Measurements from ENCODE around the gene GPR137. TPM values are rescaled to one million over a fixed set of nuclear protein-coding genes. Genes with fewer than 3 reads are reported as not detected.
A peak's percentile ranks its signal among the peaks of the same experiment; 100 is the strongest.

The GPR137 gene
- total and polyA plus RNA-seq, 9 of the 15 experiments (the other 6 are each of a cell fraction or from before 2014, with no cell fraction given): 0.32 to 26.7 (median 10.7) TPM

DNA sequence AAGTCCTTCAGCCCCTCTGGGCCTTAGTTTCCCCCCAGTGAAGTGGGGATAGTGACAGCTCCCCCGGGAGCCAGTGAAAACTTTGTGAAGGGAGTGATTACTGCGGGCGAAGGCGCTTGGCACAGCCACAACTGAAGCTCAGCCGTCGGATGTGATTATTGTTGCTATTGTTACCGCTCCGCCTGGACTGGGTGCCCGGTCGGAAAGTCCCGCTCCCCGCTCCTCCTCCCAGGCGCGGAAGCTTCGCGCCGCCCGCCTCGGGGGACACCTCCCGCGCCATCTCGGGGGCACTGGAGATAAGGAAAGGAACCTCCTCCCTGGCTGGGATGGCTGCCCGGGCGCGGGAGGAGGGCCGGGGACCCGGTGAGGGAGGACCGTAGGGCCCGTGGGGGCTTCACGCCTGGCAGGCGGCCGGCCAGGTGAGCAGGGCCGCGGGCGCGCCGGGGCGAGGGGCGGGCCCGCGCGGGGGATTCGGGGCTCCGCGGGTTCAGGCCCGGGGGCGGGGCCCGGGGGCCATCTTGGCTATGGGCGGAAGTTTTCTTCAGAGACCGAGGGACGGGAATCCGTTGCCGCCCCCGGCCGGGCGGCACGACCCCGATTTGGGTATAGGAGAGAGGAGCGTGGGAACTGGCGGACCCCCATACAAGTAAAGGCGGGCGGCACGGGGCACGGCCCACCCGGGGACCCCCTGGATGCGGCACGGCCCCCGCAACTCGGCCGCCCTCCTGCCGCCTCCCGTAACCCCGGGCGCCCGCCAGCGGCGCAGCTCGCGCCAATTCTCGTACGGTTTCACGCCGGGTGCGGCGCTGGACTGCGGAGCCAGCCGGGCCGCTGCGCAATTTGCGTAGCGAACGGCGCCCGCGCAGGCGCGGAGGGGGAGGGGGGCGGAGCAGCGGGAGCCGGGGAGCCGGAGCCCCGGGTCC is at the start of gene GPR137 (continued):
- TF ChIP-seq CSDE1 (IDR thresholded peaks at IDR 0.05) (no peak), BCOR (IDR thresholded peaks at IDR 0.05) (no peak), RAD51 (IDR thresholded peaks at IDR 0.05; ENCODE audit: borderline replicate concordance, low read depth) (no peak), MTA3 (IDR thresholded peaks at IDR 0.05; ENCODE audit: borderline replicate concordance) (peak; percentile 62; the same call in 1 of the 2 replicates), SRSF1 (IDR thresholded peaks at IDR 0.05; ENCODE audit: low read depth, low read length) (peak; percentile 100), NELFE (IDR thresholded peaks at IDR 0.05; ENCODE audit: insufficient read depth, insufficient read length) (no peak), ZNF232 (CRISPR knock-in tag; IDR thresholded peaks at IDR 0.05) (no peak), MED1 (CRISPR knock-in tag; IDR thresholded peaks at IDR 0.05; ENCODE audit: borderline replicate concordance) (no peak), BRD9 (IDR thresholded peaks at IDR 0.05; ENCODE audit: low read depth, partially characterized antibody) (no peak), ZNF764 (CRISPR knock-in tag; IDR thresholded peaks at IDR 0.05; ENCODE audit: low read depth) (no peak), CREM (IDR thresholded peaks at IDR 0.05; ENCODE audit: low read depth) (0 out of 2 replicates have a peak, but pooled peaks have one; percentile 29), CXXC5 (CRISPR knock-in tag; IDR thresholded peaks at IDR 0.05) (peak; percentile 97), POLR2B (IDR thresholded peaks at IDR 0.05; ENCODE audit: low read depth, partially characterized antibody) (peak; percentile 13), POLR3G (IDR thresholded peaks at IDR 0.05; ENCODE audit: extremely low read depth, insufficient read length, insufficient replicate concordance) (no peak), MAFF (IDR thresholded peaks at IDR 0.05; ENCODE audit: low read length) (no peak), TAF9B (IDR thresholded peaks at IDR 0.05; ENCODE audit: partially characterized antibody) (no peak), HDAC2 (IDR thresholded peaks at IDR 0.05) (no peak), SIN3A (IDR thresholded peaks at IDR 0.05; ENCODE audit: borderline replicate concordance in 2 of 2, control insufficient read depth in 1 of 2, low read depth in 2 of 2, low read length in 2 of 2) (peak; percentile 73 to 89; a peak in 3 of 4 replicates)
- TF ChIP-seq, protein P1, sequence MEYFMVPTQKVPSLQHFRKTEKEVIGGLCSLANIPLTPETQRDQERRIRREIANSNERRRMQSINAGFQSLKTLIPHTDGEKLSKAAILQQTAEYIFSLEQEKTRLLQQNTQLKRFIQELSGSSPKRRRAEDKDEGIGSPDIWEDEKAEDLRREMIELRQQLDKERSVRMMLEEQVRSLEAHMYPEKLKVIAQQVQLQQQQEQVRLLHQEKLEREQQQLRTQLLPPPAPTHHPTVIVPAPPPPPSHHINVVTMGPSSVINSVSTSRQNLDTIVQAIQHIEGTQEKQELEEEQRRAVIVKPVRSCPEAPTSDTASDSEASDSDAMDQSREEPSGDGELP (CRISPR knock-in tag; IDR thresholded peaks at IDR 0.05; ENCODE audit: borderline replicate concordance): no peak
- TF ChIP-seq, protein P2, sequence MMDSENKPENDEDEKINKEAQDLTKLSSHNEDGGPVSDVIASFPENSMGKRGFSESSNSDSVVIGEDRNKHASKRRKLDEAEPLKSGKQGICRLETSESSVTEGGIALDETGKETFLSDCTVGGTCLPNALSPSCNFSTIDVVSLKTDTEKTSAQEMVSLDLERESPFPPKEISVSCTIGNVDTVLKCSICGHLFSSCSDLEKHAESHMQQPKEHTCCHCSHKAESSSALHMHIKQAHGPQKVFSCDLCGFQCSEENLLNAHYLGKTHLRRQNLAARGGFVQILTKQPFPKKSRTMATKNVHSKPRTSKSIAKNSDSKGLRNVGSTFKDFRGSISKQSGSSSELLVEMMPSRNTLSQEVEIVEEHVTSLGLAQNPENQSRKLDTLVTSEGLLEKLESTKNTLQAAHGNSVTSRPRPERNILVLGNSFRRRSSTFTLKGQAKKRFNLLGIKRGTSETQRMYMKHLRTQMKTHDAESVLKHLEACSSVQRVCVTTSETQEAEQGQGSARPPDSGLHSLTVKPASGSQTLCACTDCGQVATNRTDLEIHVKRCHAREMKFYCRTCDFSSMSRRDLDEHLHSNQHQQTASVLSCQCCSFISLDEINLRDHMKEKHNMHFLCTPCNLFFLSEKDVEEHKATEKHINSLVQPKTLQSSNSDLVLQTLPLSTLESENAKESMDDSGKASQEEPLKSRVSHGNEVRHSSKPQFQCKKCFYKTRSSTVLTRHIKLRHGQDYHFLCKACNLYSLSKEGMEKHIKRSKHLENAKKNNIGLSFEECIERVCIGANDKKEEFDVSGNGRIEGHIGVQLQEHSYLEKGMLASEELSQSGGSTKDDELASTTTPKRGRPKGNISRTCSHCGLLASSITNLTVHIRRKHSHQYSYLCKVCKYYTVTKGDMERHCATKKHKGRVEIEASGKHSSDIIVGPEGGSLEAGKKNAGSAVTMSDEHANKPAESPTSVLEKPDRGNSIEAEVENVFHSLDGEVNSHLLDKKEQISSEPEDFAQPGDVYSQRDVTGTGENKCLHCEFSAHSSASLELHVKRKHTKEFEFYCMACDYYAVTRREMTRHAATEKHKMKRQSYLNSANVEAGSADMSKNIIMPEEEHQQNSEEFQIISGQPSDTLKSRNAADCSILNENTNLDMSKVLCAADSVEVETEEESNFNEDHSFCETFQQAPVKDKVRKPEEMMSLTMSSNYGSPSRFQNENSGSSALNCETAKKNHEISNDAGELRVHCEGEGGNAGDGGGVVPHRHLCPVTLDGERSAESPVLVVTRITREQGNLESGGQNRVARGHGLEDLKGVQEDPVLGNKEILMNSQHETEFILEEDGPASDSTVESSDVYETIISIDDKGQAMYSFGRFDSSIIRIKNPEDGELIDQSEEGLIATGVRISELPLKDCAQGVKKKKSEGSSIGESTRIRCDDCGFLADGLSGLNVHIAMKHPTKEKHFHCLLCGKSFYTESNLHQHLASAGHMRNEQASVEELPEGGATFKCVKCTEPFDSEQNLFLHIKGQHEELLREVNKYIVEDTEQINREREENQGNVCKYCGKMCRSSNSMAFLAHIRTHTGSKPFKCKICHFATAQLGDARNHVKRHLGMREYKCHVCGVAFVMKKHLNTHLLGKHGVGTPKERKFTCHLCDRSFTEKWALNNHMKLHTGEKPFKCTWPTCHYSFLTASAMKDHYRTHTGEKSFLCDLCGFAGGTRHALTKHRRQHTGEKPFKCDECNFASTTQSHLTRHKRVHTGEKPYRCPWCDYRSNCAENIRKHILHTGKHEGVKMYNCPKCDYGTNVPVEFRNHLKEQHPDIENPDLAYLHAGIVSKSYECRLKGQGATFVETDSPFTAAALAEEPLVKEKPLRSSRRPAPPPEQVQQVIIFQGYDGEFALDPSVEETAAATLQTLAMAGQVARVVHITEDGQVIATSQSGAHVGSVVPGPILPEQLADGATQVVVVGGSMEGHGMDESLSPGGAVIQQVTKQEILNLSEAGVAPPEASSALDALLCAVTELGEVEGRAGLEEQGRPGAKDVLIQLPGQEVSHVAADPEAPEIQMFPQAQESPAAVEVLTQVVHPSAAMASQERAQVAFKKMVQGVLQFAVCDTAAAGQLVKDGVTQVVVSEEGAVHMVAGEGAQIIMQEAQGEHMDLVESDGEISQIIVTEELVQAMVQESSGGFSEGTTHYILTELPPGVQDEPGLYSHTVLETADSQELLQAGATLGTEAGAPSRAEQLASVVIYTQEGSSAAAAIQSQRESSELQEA (IDR thresholded peaks at IDR 0.05; ENCODE audit: low read depth): no peak
